ENCODE measurements around the gene CSF2RB.

GRCh38 chr22:36864454-36865215, 48.8 kb upstream of the CSF2RB start:
- TF ChIP-seq CTCF (IDR thresholded peaks at IDR 0.05) (no peak), EZH2 (IDR thresholded peaks at IDR 0.05) (no peak), EZH2phosphoT487 (IDR thresholded peaks at IDR 0.05) (no peak)
